Prostate gland (tissue), 2 donors: Measurements from ENCODE around the gene NCOA7. TPM values are rescaled to one million over a fixed set of nuclear protein-coding genes. Genes with fewer than 3 reads are reported as not detected.

Source experiments
- DNase-seq: peaks from one replicate; pipeline ENCODE4 v3.0.0-alpha.2; 2019; ENCODE audit warnings: low spot score
- H3K27ac ChIP-seq, 2 donors: fragments of 200-600 bp; sonication (generic); 2 replicates each; pipeline ENCODE4 v1.5.1; 2017 to 2019
- H3K27me3 ChIP-seq: fragments of 200-600 bp; sonication (generic); replicated peaks from 2 replicates; pipeline ENCODE4 v1.5.1; 2019; ENCODE audit not compliant: insufficient read depth
- H3K36me3 ChIP-seq, 2 donors: fragments of 200-600 bp; sonication (generic); 1 replicate in 1 of 2; 2 replicates in 1 of 2; pipeline versions ENCODE4 v1.5.1 to v1.8.1; 2017 to 2019
- H3K4me1 ChIP-seq: fragments of 200-600 bp; sonication (generic); replicated peaks from 2 replicates; pipeline ENCODE4 v1.5.1; 2019
- H3K4me3 ChIP-seq, 2 donors: fragments of 200-600 bp; sonication (generic); 2 replicates each; pipeline ENCODE4 v1.5.1; 2017 to 2019
- H3K9me3 ChIP-seq: fragments of 200-600 bp; sonication (generic); 2 replicates; pipeline ENCODE4 v1.5.1; 2017
- POLR2A ChIP-seq: fragments of 450-650 bp; IDR thresholded peaks from one replicate; pipeline ENCODE4 v1.6.1; 2016; ENCODE audit warnings: antibody characterized with exemption, mild to moderate bottlenecking
- POLR2AphosphoS5 ChIP-seq: sonication (generic); formaldehyde crosslinking; IDR thresholded peaks from one replicate; pipeline ENCODE4 v1.6.1; 2017; ENCODE audit warnings: antibody characterized with exemption
- WGBS: methylation state at CpG from one replicate; pipeline ENCODE4 v1.1.5; 2018; 5-methylcytosine and 5-hydroxymethylcytosine counted together
- intact Hi-C: fragments of 100-400 bp; cut with DNase I; formaldehyde crosslinking; loops from one replicate; pipeline ENCODE4 v1.14.2; 2022
- total RNA-seq, 2 donors: library from RNA; depleted of rRNA; stranded (reverse); fragments of >200 nt; gene quantifications; one replicate each; pipeline ENCODE4 v1.1.0, GENCODE V29; 2016
- TF ChIP-seq, protein P1 (sequence below), 4 experiments: fragments of 200-600 bp in 2 of 4; fragments of 450-650 bp in 2 of 4; sonication (generic) in 2 of 4; IDR thresholded peaks; 1 replicate in 3 of 4; 2 replicates in 1 of 4; pipeline ENCODE4 v1.5.1; 2016 to 2019; ENCODE audit warnings: antibody characterized with exemption in 4 of 4, mild to moderate bottlenecking in 2 of 4, moderate library complexity in 2 of 4

Gene NCOA7
- total RNA-seq, 2 donors from 2014 or later, result 15.5 to 15.6 TPM

DNA sequence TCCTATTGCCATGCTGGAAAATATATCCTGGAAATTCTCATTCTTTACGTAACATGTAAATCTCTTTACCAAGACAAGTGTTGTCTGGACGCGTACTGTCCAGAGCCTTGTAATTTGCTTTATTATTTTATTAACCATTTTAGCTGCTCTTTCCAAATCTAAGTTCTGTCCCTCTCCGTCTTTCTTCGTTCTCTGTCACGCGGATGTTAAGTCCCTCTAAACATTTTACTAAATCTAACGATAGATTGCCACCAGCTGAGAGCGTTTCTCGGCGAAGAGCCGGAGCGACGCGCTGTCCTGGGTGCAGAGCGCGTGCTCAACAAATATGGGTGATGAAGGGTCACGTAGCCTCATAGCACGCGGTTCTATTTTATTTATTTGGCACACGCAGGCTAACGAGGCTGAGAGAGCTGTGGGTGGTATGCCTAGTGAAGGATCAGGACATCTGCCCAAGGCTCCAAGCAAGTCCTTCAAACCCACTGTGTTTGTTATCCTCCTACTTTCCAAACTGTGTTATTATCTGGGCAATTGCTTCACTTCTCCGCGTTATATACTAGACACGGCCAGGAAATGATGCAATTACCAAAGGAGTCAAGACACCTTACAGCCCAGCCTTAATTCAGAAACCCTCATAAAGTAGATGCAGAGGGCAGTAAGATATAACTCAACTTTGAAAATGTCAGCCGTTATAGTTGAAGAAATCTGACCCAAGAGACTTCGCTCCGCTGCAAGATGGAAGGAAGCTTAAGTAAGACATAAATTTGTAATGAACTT, 10.0 kb upstream of the NCOA7 start:
- Histone ChIP-seq H3K9me3 (no peaks in the 10 kb centered on the region), H3K27ac (peak overlapping the region; percentile 76 to 80), H3K36me3 (no peaks in the 10 kb centered on the region), H3K4me3 (peak overlapping the region; percentile 42 to 43), H3K4me1 (no peaks in the 10 kb centered on the region), H3K27me3 (no peaks in the 10 kb centered on the region)
- DNase-seq, result peak; percentile 41
- under 1% methylated on average over 28 of the region's 28 CpGs for WGBS
- intact Hi-C loops, result loop anchor here (1.0 to 2.0 kb wide), 2 partner anchors 10 to 176 kb away; partner anchors contain the start of genes HINT3 and NCOA7
- TF ChIP-seq POLR2A (no peak), POLR2AphosphoS5 (peak; percentile 6)
- TF ChIP-seq, protein P1, sequence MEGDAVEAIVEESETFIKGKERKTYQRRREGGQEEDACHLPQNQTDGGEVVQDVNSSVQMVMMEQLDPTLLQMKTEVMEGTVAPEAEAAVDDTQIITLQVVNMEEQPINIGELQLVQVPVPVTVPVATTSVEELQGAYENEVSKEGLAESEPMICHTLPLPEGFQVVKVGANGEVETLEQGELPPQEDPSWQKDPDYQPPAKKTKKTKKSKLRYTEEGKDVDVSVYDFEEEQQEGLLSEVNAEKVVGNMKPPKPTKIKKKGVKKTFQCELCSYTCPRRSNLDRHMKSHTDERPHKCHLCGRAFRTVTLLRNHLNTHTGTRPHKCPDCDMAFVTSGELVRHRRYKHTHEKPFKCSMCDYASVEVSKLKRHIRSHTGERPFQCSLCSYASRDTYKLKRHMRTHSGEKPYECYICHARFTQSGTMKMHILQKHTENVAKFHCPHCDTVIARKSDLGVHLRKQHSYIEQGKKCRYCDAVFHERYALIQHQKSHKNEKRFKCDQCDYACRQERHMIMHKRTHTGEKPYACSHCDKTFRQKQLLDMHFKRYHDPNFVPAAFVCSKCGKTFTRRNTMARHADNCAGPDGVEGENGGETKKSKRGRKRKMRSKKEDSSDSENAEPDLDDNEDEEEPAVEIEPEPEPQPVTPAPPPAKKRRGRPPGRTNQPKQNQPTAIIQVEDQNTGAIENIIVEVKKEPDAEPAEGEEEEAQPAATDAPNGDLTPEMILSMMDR (IDR thresholded peaks at IDR 0.05), result peak in 1 of 4 experiments; percentile 1

DNA sequence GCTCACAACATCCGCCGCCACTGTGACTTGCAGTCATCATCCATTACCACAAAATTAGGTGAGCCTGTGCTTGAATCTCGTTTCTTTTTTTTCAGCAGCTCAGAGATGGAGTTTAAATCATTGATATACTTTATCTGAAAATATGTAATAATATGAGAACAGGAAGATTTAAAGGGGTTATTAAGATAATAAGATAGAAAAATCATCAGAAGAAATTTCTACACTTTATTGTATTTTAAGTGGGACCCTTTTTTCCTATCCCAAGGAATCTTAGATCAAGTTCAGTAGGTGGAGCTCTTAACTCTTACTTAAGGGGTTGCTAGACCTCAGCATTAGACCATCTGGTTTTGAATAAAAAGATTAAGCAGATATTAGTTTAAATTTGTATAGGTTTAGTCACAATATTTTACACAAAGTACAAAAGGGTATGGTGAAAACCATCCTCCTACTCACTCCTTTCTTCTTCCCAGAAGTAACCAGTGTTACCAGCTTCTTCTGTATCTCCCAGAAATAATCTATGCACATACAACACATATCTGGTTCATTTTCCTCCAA, 9.4 kb upstream of the NCOA7 start:
- Histone ChIP-seq H3K27ac (peak overlapping the region; percentile 76 to 80), H3K9me3 (no peaks in the 10 kb centered on the region), H3K27me3 (no peaks in the 10 kb centered on the region), H3K36me3 (no peaks in the 10 kb centered on the region), H3K4me1 (no peaks in the 10 kb centered on the region), H3K4me3 (peak overlapping the region; percentile 42 to 43)
- intact Hi-C loops, result loop anchor here (2.0 kb wide), 1 partner anchor 175 kb away; the partner anchor contains the start of gene HINT3
- TF ChIP-seq, protein P1 (IDR thresholded peaks at IDR 0.05), result no peak
- no peak for TF ChIP-seq POLR2A
- no peak for TF ChIP-seq POLR2AphosphoS5
- no peak for DNase-seq
- 1% methylated on average over 3 of the region's 3 CpGs for WGBS

DNA sequence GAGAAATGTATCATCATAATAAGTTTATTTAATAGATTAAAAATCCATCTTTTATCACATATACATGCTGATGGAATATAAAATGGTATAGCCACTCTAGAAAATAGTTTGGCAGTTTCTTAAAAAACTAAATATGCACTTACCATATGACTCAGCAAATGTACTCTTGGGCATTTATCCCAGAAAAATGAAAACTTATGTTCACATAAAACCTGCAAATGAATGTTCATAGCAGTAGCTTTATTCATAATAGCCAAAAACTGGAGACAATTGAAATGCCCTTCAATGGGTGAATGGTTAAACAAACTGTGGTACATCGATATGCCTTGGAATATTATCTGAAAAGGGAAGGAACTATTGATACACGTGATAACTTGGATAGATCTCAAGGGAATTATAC, 6.4 kb upstream of the NCOA7 start:
- 85% methylated on average over 2 of the region's 2 CpGs for WGBS
- H3K36me3 ChIP-seq, result no peaks in the 10 kb centered on the region
- no peak for TF ChIP-seq POLR2AphosphoS5
- no peak for TF ChIP-seq POLR2A
- TF ChIP-seq, protein P1 (IDR thresholded peaks at IDR 0.05), result no peak

DNA sequence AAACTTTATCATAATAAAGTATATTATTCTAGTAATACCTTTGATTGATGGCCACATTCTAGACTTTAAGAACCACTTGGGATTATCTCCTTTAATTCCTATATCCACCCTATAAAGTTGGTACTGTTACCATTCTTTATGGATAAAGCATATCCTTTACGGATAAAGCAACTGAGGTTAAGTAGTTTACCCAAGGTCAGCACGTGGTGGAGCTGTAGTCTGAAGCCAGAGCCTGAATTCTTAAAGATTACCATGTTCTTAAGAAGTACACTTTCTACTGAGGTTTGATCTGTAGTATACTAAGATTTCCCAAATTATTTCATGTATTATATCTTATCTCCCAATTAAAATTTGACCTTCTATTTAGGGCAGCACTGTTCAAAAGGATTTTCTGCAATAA, 3.0 kb upstream of the NCOA7 start:
- no peaks in the 10 kb centered on the region for H3K36me3 ChIP-seq
- H3K27me3 ChIP-seq, result no peaks in the 10 kb centered on the region
- no peak overlapping the region for H3K4me3 ChIP-seq
- TF ChIP-seq, protein P1 (IDR thresholded peaks at IDR 0.05), result peak in 1 of 4 experiments; percentile 11
- TF ChIP-seq POLR2AphosphoS5, result no peak
- no peak for TF ChIP-seq POLR2A
- H3K9me3 ChIP-seq, result no peaks in the 10 kb centered on the region
- no peak overlapping the region for H3K27ac ChIP-seq
- H3K4me1 ChIP-seq, result peaks cover 6% of the 10 kb centered on the region
- DNase-seq, result no peak
- intact Hi-C loops, result no loop called here
- 46% methylated on average over 2 of the region's 2 CpGs for whole genome bisulfite sequencing

More for the DNA sequence above, 6.4 kb upstream of the NCOA7 start:
- Histone ChIP-seq H3K27me3 (no peaks in the 10 kb centered on the region), H3K4me1 (peaks cover under 1% of the 10 kb centered on the region), H3K9me3 (no peaks in the 10 kb centered on the region), H3K4me3 (no peak overlapping the region), H3K27ac (no peak overlapping the region)
- no peak for DNase-seq
- intact Hi-C loops, result no loop called here
